Activated T-cell treated with anti-CD3 and anti-CD28 coated beads for 48 hours (primary cell): ENCODE results near the gene FAM76B.

ENCODE experiments used
- DNase-seq: peaks from one replicate; pipeline ENCODE4 v3.0.0-alpha.2; 2020; ENCODE audit warnings: low read depth

Gene FAM76B

GRCh38 chr11:95792200-95792599 lies 2.6 kb upstream of the FAM76B start:
- DNase-seq: no peak

DNA sequence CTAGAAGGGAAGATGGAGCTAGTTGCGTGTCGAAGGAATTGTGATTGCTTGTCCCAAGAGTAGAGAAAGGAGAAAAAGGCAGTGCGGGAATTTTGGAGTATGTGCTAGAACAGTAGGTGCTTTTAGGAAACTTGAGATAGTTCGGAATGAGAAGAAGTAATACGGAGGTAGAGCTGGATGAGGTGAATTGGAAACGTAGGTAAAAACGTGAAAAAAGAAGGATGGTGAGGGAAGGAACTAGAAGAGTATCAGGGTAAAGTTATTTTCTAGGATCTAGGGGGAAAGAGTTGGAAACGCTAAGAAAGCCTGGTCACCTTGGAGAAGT lies 2.1 kb upstream of the FAM76B start:
- no peak for DNase-seq

DNA sequence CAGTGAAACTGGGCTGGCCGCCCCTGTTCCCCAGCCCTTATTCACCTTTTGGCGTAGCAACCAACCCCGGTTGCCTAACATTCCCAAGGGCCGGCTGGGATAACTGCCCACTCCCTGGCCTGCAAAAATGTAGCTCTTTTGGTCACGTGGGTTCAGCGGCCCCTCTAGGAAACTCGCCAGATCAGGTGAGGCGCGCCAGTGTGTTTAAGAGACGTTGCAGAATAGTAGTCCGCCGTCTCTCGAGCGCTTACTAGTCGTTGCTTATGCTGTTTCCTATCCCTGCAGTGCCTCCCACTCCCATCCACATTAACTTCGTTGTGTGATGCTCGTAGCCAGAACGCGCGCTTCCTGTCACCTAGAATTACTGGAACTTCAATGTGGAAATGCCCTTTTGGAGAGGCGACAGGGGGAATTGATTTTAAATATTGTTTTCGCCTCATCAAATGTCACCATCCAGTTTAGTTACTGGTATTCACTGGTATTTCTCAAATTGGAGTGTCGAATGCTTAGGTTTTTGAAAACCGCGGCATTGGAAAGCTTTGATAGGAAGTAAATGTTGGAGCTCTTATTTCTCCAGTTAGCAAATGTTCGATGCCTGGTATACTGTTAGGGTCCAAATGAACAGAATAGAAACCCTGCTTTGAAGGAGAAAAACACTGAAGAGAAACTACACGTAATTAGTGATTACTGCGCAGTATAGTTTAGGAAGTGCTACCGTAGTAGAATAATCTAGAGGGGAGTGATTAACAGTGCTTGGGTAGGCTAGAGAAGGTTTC lies 1.5 kb upstream of the FAM76B start:
- peak; percentile 46 for DNase-seq

DNA sequence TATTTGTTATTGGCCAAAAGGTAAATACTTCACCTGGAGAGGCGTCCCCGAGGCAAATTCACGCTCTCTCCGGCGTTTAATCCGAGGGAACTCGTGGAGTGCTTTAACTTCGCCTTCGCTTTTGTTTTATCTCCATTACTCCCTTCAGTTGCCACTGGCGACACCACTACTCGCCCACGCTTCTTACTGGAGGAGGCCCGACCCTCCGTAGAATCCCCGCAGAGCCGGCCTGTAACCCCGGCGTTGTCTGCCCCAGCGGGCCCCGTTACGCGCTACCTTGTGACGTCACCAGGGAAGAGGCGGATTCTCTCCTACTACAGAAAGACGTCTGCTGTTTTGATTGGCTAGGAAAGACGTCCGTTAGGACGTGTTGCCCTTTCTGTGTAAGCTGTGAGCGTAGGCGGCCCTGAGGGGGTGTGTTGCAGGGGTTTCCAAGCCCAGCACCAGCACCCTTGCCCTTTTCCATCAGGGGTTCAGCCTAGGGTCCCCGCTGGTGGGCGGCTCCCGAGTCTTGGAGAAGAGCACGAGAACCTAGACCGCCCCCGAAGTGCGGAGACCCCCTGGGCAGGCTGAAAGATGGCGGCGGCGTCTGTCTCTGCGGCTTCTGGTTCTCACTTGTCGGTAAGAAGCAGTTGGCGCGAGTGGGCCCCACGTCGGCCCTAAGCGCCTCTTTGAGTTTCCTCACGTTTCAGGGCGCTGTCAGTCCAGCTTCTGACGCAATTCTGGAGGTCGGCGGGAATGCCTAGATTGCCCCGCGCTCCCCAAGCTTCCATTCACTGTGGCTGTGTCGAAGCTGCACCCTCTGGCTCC lies 746 bp upstream of the FAM76B start, which contains the start of gene CEP57:
TSS of gene CEP57 (plus strand) at position 376 of the 810 bp plus-strand sequence. CDS start at position 577, 201 bp downstream.
- peak; percentile 87 for DNase-seq

- peak; percentile 12 for DNase-seq
Observed at GRCh38 chr11:95788921-95789505, 569 bp downstream of the FAM76B start.

- DNase-seq: no peak
Observed at GRCh38 chr11:95780544-95780943, 9.0 kb downstream of the FAM76B start.

GRCh38 chr11:95778699-95779098 lies 10.9 kb downstream of the FAM76B start:
- no peak for DNase-seq

DNA sequence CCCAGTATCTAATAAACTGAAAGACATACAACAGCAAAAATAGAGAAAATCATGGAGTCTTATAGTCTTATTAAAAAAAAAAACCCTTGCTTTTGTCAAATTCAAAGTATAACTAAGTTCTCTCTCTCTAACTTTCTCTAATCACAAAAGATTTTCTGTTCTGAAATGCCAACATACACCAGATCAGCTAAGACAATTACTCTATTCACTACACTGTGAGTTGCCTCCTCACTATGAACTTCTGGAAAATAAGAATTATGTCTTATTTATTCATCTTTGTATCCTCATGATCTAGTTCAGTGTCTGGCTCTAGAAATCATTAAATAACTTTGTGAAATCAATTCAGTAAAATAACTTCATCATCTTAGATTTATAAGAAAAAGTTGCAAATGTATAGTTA lies 12.7 kb downstream of the FAM76B start:
- no peak for DNase-seq

- no peak for DNase-seq
Observed at GRCh38 chr11:95768521-95768920, 21.1 kb downstream of the FAM76B start.

DNA sequence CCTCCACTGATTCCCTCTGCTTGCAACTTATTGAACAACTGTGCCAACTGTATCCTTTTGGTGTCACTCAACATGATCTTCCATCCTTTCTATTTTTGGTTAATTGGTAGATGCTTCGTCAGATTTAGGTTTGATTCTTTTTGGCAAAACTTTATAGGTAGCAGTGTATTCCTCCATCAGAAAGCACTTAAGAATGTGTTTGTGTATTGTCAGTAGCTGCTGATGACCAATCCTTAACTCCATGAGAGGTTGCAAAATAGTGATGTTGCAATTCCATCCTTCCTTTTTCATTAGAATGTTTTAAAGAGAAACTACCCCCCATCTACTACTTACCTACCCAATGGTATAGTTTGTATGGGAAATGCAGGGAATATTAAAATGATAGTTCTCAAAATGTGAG lies 22.1 kb downstream of the FAM76B start:
- no peak for DNase-seq

DNA sequence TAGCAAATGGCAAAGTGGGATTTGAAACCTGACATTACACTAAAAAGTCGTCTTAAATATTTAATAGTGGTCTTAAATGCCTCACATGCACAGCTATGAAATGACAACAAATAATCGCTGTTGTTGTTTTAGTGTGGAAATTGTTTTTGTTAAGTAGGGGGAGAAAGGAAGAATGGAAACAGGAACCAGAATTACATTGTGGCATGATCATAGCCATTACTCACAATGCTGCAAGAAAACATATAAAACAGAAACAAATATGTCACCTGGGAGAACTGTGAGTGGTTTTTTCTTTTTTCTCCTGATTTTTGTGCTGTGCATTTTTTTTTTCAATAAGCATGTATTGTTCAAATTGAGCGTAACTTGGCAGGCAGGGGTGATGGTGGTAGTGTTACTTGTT lies 22.9 kb downstream of the FAM76B start:
- DNase-seq: no peak

GRCh38 chr11:95764267-95764898 lies 25.2 kb downstream of the FAM76B start:
- no peak for DNase-seq

DNA sequence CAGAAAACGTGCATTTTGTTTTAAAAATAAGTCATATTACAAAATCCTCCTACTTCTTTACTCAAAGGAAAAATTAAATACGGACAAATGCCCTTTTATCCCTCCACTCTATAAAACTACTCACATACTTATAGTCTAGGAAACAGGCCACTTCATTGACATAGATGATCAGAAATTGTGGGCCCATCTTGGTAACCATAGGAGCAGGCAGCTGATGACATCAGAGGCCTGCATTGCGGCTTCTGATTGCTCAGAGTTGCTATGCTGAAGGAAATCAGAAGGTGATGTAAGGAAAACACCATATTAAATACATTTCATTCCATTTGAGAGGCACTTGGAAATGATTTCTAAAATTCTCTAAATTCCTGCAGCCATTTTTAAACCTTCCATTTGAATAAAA lies 27.0 kb downstream of the FAM76B start:
- no peak for DNase-seq

DNA sequence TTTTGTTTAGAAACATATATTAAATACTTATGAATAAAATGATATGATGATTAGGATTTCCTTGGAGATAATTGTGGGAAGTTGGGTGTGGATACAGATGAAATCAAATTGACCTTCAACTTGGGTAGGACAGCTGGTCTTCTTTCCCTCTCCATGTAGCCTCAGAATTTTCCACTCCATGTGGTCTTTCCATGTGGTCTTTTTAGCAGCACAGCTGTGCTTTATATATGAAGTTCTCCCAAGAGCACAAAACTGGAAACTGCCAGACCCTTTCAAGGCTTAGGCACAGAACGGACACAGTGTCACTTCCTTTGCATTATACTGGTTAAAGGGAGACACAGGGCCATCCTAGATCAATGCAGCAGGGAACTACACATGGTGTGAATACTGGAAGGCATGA lies 28.6 kb downstream of the FAM76B start:
- DNase-seq: no peak

- no peak for DNase-seq
Observed at GRCh38 chr11:95751515-95751914, 38.1 kb downstream of the FAM76B start.

- DNase-seq: no peak
Observed at GRCh38 chr11:95750101-95750500, 39.5 kb downstream of the FAM76B start.

DNA sequence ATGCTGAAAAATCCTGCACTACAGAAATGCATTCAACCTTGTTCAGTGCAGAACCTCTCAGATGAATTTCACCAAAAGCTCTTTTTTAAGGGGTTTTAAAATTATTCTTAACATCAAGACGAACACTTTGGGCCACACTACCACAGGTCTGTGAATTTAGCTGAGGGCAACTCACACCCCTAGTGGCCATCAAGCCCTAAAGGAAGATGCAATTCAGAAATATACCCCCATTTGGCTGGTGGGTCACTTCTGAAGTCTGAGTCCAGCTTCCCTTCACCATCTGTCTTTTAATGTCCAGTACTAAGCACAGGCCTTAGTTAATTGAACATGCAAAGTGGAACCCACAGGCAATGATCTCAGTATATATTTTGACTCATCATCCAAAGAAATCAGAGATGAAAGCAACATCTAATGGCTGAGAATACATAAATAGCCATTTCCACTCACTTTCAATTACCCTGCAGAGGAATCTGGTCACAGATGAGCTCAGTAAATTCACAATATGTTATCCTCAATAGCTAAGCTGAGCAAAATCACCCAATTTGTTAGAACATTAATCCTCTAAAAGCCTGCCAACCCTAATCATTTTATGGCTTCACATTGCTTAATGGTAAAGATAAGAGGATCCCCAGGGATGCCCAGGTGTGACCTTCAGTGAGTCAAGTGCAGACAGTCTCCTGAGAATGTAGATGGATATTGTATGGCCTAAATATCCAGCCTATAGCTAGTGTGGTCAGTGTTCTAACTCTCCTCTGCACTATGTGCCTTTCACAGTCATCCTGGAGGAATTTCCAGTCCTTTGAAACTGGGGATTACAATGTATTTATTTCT lies 50.3 kb downstream of the FAM76B start:
- no peak for DNase-seq

GRCh38 chr11:95736809-95737208 lies 52.8 kb downstream of the FAM76B start:
- no peak for DNase-seq

- no peak for DNase-seq
Observed at GRCh38 chr11:95736355-95736754, 53.2 kb downstream of the FAM76B start.

DNA sequence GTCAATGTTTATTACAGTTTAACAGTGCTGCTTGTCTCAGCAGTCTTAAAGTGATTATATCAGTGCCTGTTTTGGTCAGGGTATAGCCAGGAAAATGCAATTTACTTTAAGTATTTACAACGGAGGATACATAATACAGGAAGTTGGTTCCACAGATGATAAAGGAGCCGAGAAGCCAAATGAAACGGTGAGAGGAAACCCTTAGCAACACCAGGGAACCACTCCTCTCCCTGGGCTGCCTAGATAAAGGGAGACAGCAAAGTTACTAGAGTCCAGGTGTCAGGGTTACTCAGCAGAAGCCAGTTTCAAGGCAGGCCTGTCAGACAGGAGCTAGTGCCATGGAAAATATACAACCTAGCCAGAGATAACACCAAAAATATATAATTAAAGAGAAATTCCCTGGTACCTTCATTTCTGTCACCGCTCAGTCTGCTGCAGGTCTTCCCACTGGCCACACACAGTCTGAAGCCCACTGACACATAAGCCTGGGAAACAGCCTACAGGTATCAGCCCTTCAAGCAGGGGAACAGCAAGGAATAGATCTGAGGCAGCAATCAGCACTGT lies 55.5 kb downstream of the FAM76B start:
- no peak for DNase-seq

DNA sequence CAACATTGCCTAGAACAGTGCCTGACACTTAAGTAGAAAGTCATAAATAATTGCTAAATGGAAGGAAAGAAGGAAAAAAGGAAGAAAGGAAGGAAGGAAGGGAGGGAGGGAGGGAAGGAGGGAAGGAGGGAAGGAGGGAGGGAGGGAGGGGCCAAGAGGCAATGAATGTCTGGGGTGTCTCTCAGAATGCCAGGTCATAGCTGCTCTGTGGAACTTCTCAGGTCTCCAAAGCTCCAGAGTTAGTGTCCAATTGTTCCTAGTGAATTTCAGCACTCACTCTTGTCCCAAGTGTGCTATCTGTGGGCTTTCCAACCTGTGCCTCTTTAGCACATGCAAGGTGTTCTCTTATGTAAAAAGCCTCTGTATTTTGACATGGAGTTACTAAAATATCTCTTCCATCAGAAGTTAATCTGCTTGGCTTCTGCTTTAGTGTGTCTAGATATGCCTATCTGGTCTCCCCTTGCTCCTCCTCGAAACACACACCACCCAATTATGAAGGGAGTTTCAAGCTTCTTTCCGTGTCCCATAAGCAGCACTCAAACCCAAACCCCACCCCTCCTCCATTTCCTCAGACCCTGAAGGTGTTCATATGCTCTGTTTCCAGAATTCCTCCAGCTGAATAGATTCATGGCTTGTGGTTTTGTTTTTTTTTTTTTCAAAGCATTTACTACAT lies 56.5 kb downstream of the FAM76B start:
- DNase-seq: no peak
